Measurements from ENCODE around the gene JMJD1C. TPM values are rescaled to one million over a fixed set of nuclear protein-coding genes. Genes with fewer than 3 reads are reported as not detected.
"Not testable (repeated sequence)": the region's sequence is repeated elsewhere in the genome, so short reads cannot be mapped to it uniquely, and the experiment has no call there.

Gene JMJD1C
- total RNA-seq, 1 experiment from 2014 or later = 57.9 TPM

- DNase-seq (ENCODE audit: low read depth) = no peak
Observed at GRCh38 chr10:63171926-63172325, 293.9 kb downstream of the JMJD1C start.

- no peak for DNase-seq (ENCODE audit: low read depth)
Observed at GRCh38 chr10:63171255-63171855, 294.4 kb downstream of the JMJD1C start.

GRCh38 chr10:63169624-63170023, 296.2 kb downstream of the JMJD1C start:
- no peak for DNase-seq (ENCODE audit: low read depth)

- DNase-seq (ENCODE audit: low read depth) = no peak
Observed at GRCh38 chr10:63168821-63169462, 296.8 kb downstream of the JMJD1C start.

- DNase-seq (ENCODE audit: low read depth) = peak; percentile 45
Observed at GRCh38 chr10:63166742-63167258, 299.0 kb downstream of the JMJD1C start.

- DNase-seq (ENCODE audit: low read depth) = no peak
Observed at GRCh38 chr10:63165249-63165648, 300.5 kb downstream of the JMJD1C start.

- no peak for DNase-seq (ENCODE audit: low read depth)
Observed at GRCh38 chr10:63164166-63164623, 301.6 kb downstream of the JMJD1C start.

- DNase-seq (ENCODE audit: low read depth) = no peak
Observed at GRCh38 chr10:63161592-63161991, 304.2 kb downstream of the JMJD1C start.

- DNase-seq (ENCODE audit: low read depth) = peak; percentile 75
Observed at GRCh38 chr10:63157845-63158624, 307.7 kb downstream of the JMJD1C start.

- DNase-seq (ENCODE audit: low read depth) = no peak
Observed at GRCh38 chr10:63156236-63156635, 309.5 kb downstream of the JMJD1C start.

- DNase-seq (ENCODE audit: low read depth) = no peak
Observed at GRCh38 chr10:63155388-63156020, 310.3 kb downstream of the JMJD1C start.

GRCh38 chr10:63154546-63155387, 311.0 kb downstream of the JMJD1C start:
- no peak for DNase-seq (ENCODE audit: low read depth)

- DNase-seq (ENCODE audit: low read depth) = not testable (repeated sequence)
Observed at GRCh38 chr10:63153868-63154545, 311.8 kb downstream of the JMJD1C start.

GRCh38 chr10:63150745-63151144, 315.0 kb downstream of the JMJD1C start:
- DNase-seq (ENCODE audit: low read depth) = no peak

GRCh38 chr10:63146503-63146902, 319.3 kb downstream of the JMJD1C start:
- no peak for DNase-seq (ENCODE audit: low read depth)

GRCh38 chr10:63145782-63146181, 320.0 kb downstream of the JMJD1C start:
- no peak for DNase-seq (ENCODE audit: low read depth)

GRCh38 chr10:63143987-63144386, 321.8 kb downstream of the JMJD1C start:
- DNase-seq (ENCODE audit: low read depth) = no peak

GRCh38 chr10:63142136-63142535, 323.6 kb downstream of the JMJD1C start:
- DNase-seq (ENCODE audit: low read depth) = no peak

- no peak for DNase-seq (ENCODE audit: low read depth)
Observed at GRCh38 chr10:63140077-63140476, 325.7 kb downstream of the JMJD1C start.

GRCh38 chr10:63137306-63137705, 328.5 kb downstream of the JMJD1C start:
- DNase-seq (ENCODE audit: low read depth) = no peak

All from Daoy (cell line).